Lung (tissue), 12 donors: ENCODE data around the gene GNG12. TPM values are rescaled to one million over a fixed set of nuclear protein-coding genes. Genes with fewer than 3 reads are reported as not detected.

ENCODE experiments used
- ATAC-seq: fragments of 200-7000 bp; cut with Tn5 transposase; one replicate; pipeline ENCODE4 v1.9.1; 2020; ENCODE audit warnings: moderate number of reproducible peaks; ENCODE audit not compliant: insufficient read depth, low FRiP score
- DNase-seq, 3 donors: peaks; one replicate each; pipeline ENCODE4 v3.0.0-alpha.2; 2013 to 2017
- H3K27ac ChIP-seq, 2 donors: one replicate each; pipeline ENCODE4 v1.5.1; 2013; ENCODE audit warnings: mild to moderate bottlenecking in 2 of 2, moderate library complexity in 2 of 2, control low read depth in 1 of 2, inconsistent platforms in 1 of 2, low read depth in 1 of 2, low read length in 1 of 2
- H3K27me3 ChIP-seq, 3 donors: one replicate each; pipeline ENCODE4 v1.5.1; 2013; ENCODE audit warnings: low read length in 2 of 3; ENCODE audit not compliant: control insufficient read depth in 3 of 3, insufficient read depth in 3 of 3
- H3K36me3 ChIP-seq, 4 donors: one replicate each; pipeline ENCODE4 v1.5.1; 2013; ENCODE audit warnings: low read length in 4 of 4, mild to moderate bottlenecking in 1 of 4, moderate library complexity in 1 of 4; ENCODE audit not compliant: control insufficient read depth in 4 of 4, insufficient read depth in 4 of 4
- H3K4me1 ChIP-seq, 5 donors: one replicate each; pipeline ENCODE4 v1.5.1; 2013; ENCODE audit warnings: low read length in 5 of 5, mild to moderate bottlenecking in 2 of 5, moderate library complexity in 1 of 5; ENCODE audit not compliant: control insufficient read depth in 5 of 5, insufficient read depth in 5 of 5
- H3K4me3 ChIP-seq: one replicate; pipeline ENCODE4 v1.5.1; 2013; ENCODE audit warnings: mild to moderate bottlenecking, control low read depth, moderate library complexity
- H3K9ac ChIP-seq, 2 donors: one replicate each; pipeline ENCODE4 v1.5.1; 2013; ENCODE audit warnings: low read length in 2 of 2, control low read depth in 1 of 2; ENCODE audit not compliant: insufficient read depth in 1 of 2
- H3K9me3 ChIP-seq, 4 donors: one replicate each; pipeline ENCODE4 v1.5.1; 2013; ENCODE audit warnings: low read length in 3 of 4, mild to moderate bottlenecking in 1 of 4, moderate library complexity in 1 of 4; ENCODE audit not compliant: control insufficient read depth in 4 of 4, insufficient read depth in 3 of 4
- CTCF ChIP-seq: IDR thresholded peaks from 2 replicates; pipeline ENCODE4 v1.5.1; 2012; ENCODE audit warnings: mild to moderate bottlenecking; ENCODE audit errors: control extremely low read depth, extremely low read depth
- WGBS, 2 donors: extraction: QIAGEN DNeasy Blood & Tissue Kit; methylation state at CpG; one replicate each; pipeline ENCODE4 v1.1.7; 2013; 5-methylcytosine and 5-hydroxymethylcytosine counted together
- polyA plus RNA-seq, 2 donors: library from polyadenylated mRNA; stranded (reverse); fragments of 200-250 nt; gene quantifications; one replicate each; pipeline ENCODE4 v1.2.1, GENCODE V29; 2013
- total RNA-seq, 2 donors: library from RNA; depleted of rRNA in 1 of 2; stranded (reverse); fragments of >200 nt in 1 of 2; gene quantifications; one replicate each; pipeline ENCODE4 v1.2.1, GENCODE V29; 2014 to 2021
- donor health status: control.
- donor health status: control.
- donor health status: Bipolar disorder and iron deficiency.
- donor health status: healthy.
- donor health status: DM: yes; HTN: yes; CAD: no.

GNG12 gene
- total and polyA plus RNA-seq, 4 donors: 14.0 to 68.4 (median 32.1) TPM

GRCh38 chr1:67683766-67684525, 149.3 kb downstream of the GNG12 start:
- no peak for TF ChIP-seq CTCF
- H3K4me3 ChIP-seq: no peak overlapping the region
- H3K27ac ChIP-seq: peak overlapping the region; percentile 9 to 74
- no peak for ATAC-seq
- 10 to 25% methylated on average over 8 of the region's 8 CpGs for WGBS, 2 donors
- no peaks in the 10 kb centered on the region for H3K9me3 ChIP-seq
- no peaks in the 10 kb centered on the region for H3K27me3 ChIP-seq
- no peak overlapping the region for H3K9ac ChIP-seq
- DNase-seq: no peak
- peaks cover 0 to 22% (median 6%) of the 10 kb centered on the region in 5 donors for H3K4me1 ChIP-seq
- peaks cover 0 to 5% (median 3%) of the 10 kb centered on the region in 4 donors for H3K36me3 ChIP-seq

- ATAC-seq (no peak), DNase-seq (no peak)
- no peaks in the 10 kb centered on the region for H3K36me3 ChIP-seq
- H3K27ac ChIP-seq: peak overlapping the region in 1 of 2 donors; percentile 55
- no peak overlapping the region for H3K4me3 ChIP-seq
- no peak overlapping the region for H3K9ac ChIP-seq
- H3K4me1 ChIP-seq: peaks cover 0 to 27% (median 6%) of the 10 kb centered on the region in 5 donors
- no peaks in the 10 kb centered on the region for H3K27me3 ChIP-seq
- WGBS, 2 donors: 25 to 42% methylated on average over 3 of the region's 3 CpGs
- TF ChIP-seq CTCF: no peak
- H3K9me3 ChIP-seq: no peaks in the 10 kb centered on the region
These were observed 150.0 kb downstream of the GNG12 start for GRCh38 chr1:67683316-67683715.

GRCh38 chr1:67682659-67683197, 150.5 kb downstream of the GNG12 start:
- TF ChIP-seq CTCF: no peak
- H3K9me3 ChIP-seq: no peaks in the 10 kb centered on the region
- WGBS, 2 donors: 53 to 70% methylated on average over 3 of the region's 3 CpGs
- no peaks in the 10 kb centered on the region for H3K27me3 ChIP-seq
- no peak overlapping the region for H3K9ac ChIP-seq
- no peak overlapping the region for H3K4me3 ChIP-seq
- DNase-seq (no peak), ATAC-seq (no peak)
- peak overlapping the region in 1 of 2 donors; percentile 55 for H3K27ac ChIP-seq
- H3K36me3 ChIP-seq: no peaks in the 10 kb centered on the region
- peaks cover 0 to 31% (median 6%) of the 10 kb centered on the region in 5 donors for H3K4me1 ChIP-seq
